Gastrocnemius medialis (tissue), 4 donors: Measurements from ENCODE around the gene SPTBN1. TPM values are rescaled to one million over a fixed set of nuclear protein-coding genes. Genes with fewer than 3 reads are reported as not detected.

Source experiments
- ATAC-seq, 2 donors: fragments of 150-250 bp; one replicate each; pipeline ENCODE4 v1.9.1; 2016
- DNase-seq, 2 donors: peaks; one replicate each; pipeline ENCODE4 v3.0.0-alpha.2; 2019
- H3K27ac ChIP-seq, 4 donors: fragments of 200-600 bp; sonication (generic); 1 replicate in 1 of 4; 2 replicates in 3 of 4; pipeline ENCODE4 v1.5.1; 2016 to 2018; ENCODE audit warnings: mild to moderate bottlenecking in 2 of 4, moderate library complexity in 1 of 4
- H3K27me3 ChIP-seq, 3 donors: fragments of 200-600 bp; sonication (generic) in 2 of 3; 1 replicate in 1 of 3; 2 replicates in 2 of 3; pipeline versions ENCODE4 v1.5.1 to v1.6.0; 2016 to 2019; ENCODE audit warnings: mild to moderate bottlenecking in 1 of 3, moderate library complexity in 1 of 3
- H3K36me3 ChIP-seq, 2 donors: fragments of 200-600 bp; sonication (generic) in 1 of 2; one replicate each; pipeline ENCODE4 v1.5.1; 2017 to 2018
- H3K4me1 ChIP-seq, 2 donors: fragments of 200-600 bp; sonication (generic) in 1 of 2; one replicate each; pipeline ENCODE4 v1.5.1; 2016 to 2017; ENCODE audit warnings: mild to moderate bottlenecking in 2 of 2
- H3K4me3 ChIP-seq, 4 donors: fragments of 200-600 bp; sonication (generic) in 3 of 4; 1 replicate in 1 of 4; 2 replicates in 3 of 4; pipeline ENCODE4 v1.5.1; 2016 to 2019; ENCODE audit warnings: mild to moderate bottlenecking in 2 of 4
- H3K9me3 ChIP-seq, 3 donors: fragments of 200-600 bp; sonication (generic) in 2 of 3; 1 replicate in 1 of 3; 2 replicates in 2 of 3; pipeline ENCODE4 v1.5.1; 2016 to 2019
- POLR2A ChIP-seq, 2 donors: fragments of 450-650 bp; IDR thresholded peaks; one replicate each; pipeline ENCODE4 v1.6.1; 2017; ENCODE audit warnings: antibody characterized with exemption in 2 of 2, mild to moderate bottlenecking in 2 of 2, moderate library complexity in 2 of 2
- in situ Hi-C, 4 donors: fragments of 200-750 bp; cut with MboI; loops; one replicate each; pipeline versions ENCODE4 v1.15.0 to v1.8.0; 2017; ENCODE audit warnings: low sequenced_read_pairs in 4 of 4
- intact Hi-C: fragments of 100-400 bp; cut with DNase I; formaldehyde crosslinking; loops from one replicate; pipeline ENCODE4 v1.15.1; 2023; ENCODE audit warnings: low total_unique reads
- total RNA-seq, 4 donors: library from RNA; depleted of rRNA; stranded (reverse); fragments of >200 nt; gene quantifications; one replicate each; pipeline versions ENCODE4 v1.1.0 to v1.2.3, GENCODE V29; 2016
- TF ChIP-seq, protein P1 (sequence below), 5 experiments: fragments of 450-650 bp in 3 of 5; fragments of 200-600 bp in 2 of 5; sonication (generic) in 2 of 5; IDR thresholded peaks in 4 of 5; conservative IDR thresholded peaks in 1 of 5; 1 replicate in 4 of 5; 2 replicates in 1 of 5; pipeline ENCODE4 v1.5.1; 2016 to 2019; ENCODE audit warnings: antibody characterized with exemption in 5 of 5, mild to moderate bottlenecking in 3 of 5, moderate library complexity in 3 of 5

SPTBN1 gene
- total RNA-seq, 4 donors from 2014 or later = 107 to 191 (median 119) TPM

- peak overlapping the region in 1 of 4 donors; percentile 2 for H3K27ac ChIP-seq
Observed at GRCh38 chr2:54564439-54564838, 108.3 kb downstream of the SPTBN1 start.

GRCh38 chr2:54565551-54565950 lies 109.4 kb downstream of the SPTBN1 start:
- in situ Hi-C loops = no loop called here
- H3K9me3 ChIP-seq = no peaks in the 10 kb centered on the region
- TF ChIP-seq, protein P1, sequence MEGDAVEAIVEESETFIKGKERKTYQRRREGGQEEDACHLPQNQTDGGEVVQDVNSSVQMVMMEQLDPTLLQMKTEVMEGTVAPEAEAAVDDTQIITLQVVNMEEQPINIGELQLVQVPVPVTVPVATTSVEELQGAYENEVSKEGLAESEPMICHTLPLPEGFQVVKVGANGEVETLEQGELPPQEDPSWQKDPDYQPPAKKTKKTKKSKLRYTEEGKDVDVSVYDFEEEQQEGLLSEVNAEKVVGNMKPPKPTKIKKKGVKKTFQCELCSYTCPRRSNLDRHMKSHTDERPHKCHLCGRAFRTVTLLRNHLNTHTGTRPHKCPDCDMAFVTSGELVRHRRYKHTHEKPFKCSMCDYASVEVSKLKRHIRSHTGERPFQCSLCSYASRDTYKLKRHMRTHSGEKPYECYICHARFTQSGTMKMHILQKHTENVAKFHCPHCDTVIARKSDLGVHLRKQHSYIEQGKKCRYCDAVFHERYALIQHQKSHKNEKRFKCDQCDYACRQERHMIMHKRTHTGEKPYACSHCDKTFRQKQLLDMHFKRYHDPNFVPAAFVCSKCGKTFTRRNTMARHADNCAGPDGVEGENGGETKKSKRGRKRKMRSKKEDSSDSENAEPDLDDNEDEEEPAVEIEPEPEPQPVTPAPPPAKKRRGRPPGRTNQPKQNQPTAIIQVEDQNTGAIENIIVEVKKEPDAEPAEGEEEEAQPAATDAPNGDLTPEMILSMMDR (IDR thresholded peaks at IDR 0.05 in 4 of 5, conservative IDR thresholded peaks at IDR 0.05 in 1 of 5) = no peak
- no peak for TF ChIP-seq POLR2A (IDR thresholded peaks at IDR 0.05)
- DNase-seq (no peak), ATAC-seq (no peak)
- H3K27me3 ChIP-seq = no peaks in the 10 kb centered on the region
- no peaks in the 10 kb centered on the region for H3K36me3 ChIP-seq
- peaks cover 28 to 51% of the 10 kb centered on the region in 2 donors for H3K4me1 ChIP-seq
- intact Hi-C loops = no loop called here
- peak overlapping the region in 1 of 4 donors; percentile 3 for H3K27ac ChIP-seq
- no peak overlapping the region for H3K4me3 ChIP-seq

More at GRCh38 chr2:54564439-54564838, 108.3 kb downstream of the SPTBN1 start:
- peaks cover 24 to 45% of the 10 kb centered on the region in 2 donors for H3K4me1 ChIP-seq
- no peaks in the 10 kb centered on the region for H3K36me3 ChIP-seq
- no peak for DNase-seq
- intact Hi-C loops (no loop called here), in situ Hi-C loops (no loop called here)
- no peak overlapping the region for H3K4me3 ChIP-seq
- H3K27me3 ChIP-seq = no peaks in the 10 kb centered on the region
- TF ChIP-seq, protein P1 (IDR thresholded peaks at IDR 0.05 in 4 of 5, conservative IDR thresholded peaks at IDR 0.05 in 1 of 5) = no peak
- no peak for TF ChIP-seq POLR2A (IDR thresholded peaks at IDR 0.05)
- no peaks in the 10 kb centered on the region for H3K9me3 ChIP-seq
- ATAC-seq = no peak

DNA sequence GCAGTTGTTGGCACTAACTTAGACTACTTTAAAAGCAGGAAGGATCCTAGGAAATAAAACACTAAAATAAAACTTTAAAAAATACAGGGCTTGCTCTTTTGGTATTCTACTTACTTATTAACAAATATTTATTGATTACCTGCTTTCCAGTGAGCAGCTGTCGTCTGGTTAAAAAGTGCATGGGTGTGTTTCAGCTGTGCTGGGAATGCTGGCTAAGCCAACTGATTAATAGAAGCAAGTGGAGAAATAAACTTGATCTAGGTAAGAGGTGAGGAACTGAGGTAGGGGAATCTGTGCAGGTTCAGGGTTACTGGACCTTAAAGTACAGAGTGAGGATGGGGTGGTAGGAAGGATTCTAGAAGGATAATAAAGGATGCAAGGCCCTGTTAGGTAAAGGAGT lies 110.8 kb downstream of the SPTBN1 start:
- DNase-seq = no peak
- H3K27me3 ChIP-seq = no peaks in the 10 kb centered on the region
- H3K4me3 ChIP-seq = no peak overlapping the region
- in situ Hi-C loops (no loop called here), intact Hi-C loops (no loop called here)
- ATAC-seq = no peak
- peaks cover 33 to 54% of the 10 kb centered on the region in 2 donors for H3K4me1 ChIP-seq
- H3K27ac ChIP-seq = no peak overlapping the region
- no peaks in the 10 kb centered on the region for H3K9me3 ChIP-seq
- H3K36me3 ChIP-seq = no peaks in the 10 kb centered on the region
- TF ChIP-seq POLR2A (IDR thresholded peaks at IDR 0.05) = no peak
- TF ChIP-seq, protein P1 (IDR thresholded peaks at IDR 0.05 in 4 of 5, conservative IDR thresholded peaks at IDR 0.05 in 1 of 5) = no peak

GRCh38 chr2:54568876-54569321 lies 112.8 kb downstream of the SPTBN1 start:
- H3K4me3 ChIP-seq = no peak overlapping the region
- no peak for DNase-seq
- intact Hi-C loops = no loop called here
- H3K4me1 ChIP-seq = peaks cover 42 to 70% of the 10 kb centered on the region in 2 donors
- in situ Hi-C loops = no loop called here
- H3K27ac ChIP-seq = peak overlapping the region; percentile 19 to 64 (median 46)
- no peak for ATAC-seq
- H3K9me3 ChIP-seq = no peaks in the 10 kb centered on the region
- no peak for TF ChIP-seq POLR2A (IDR thresholded peaks at IDR 0.05)
- TF ChIP-seq, protein P1 (IDR thresholded peaks at IDR 0.05 in 4 of 5, conservative IDR thresholded peaks at IDR 0.05 in 1 of 5) = no peak
- H3K27me3 ChIP-seq = no peaks in the 10 kb centered on the region
- no peaks in the 10 kb centered on the region for H3K36me3 ChIP-seq
